ENCODE data around the gene RHOC.

The RHOC gene

GRCh38 chr1:112674440-112674985 is 32.4 kb downstream of the RHOC start, which contains the start of gene MOV10:
TSS of gene MOV10 (plus strand) at chr1:112674659. CDS start at chr1:112674913, 254 bp downstream.
- peaks cover 5% of the 10 kb centered on the region; the same call in 1 of the 2 replicates for H3K4me1 ChIP-seq (ENCODE audit: control insufficient read depth, insufficient read depth, low read length)
- peak within 1 kb of the TSS; percentile 80 for H3K4me3 ChIP-seq (ENCODE audit: low read depth, low read length)
- peaks cover 0 to 47% of the 10 kb centered on the region in 2 experiments; a peak in 1 of 3 replicates for H3K36me3 ChIP-seq (ENCODE audit: control insufficient read depth in 2 of 2, insufficient read depth in 1 of 2, low read length in 2 of 2)
- POLR2A ChIA-PET = interaction anchor here (0.5 to 6.0 kb wide), 21 partner anchors 10 to 1834 kb away, joined by 3 to 91 read pairs (median 5); partner anchors contain the start of genes CAPZA1, CTTNBP2NL, PPM1J and RHOC
- peak within 1 kb of the TSS; percentile 85 for H3K27ac ChIP-seq (ENCODE audit: extremely low read depth, low read depth, low read length)
- H3K9me3 ChIP-seq (ENCODE audit: control insufficient read depth, insufficient read depth, low read depth, low read length) = no peaks in the 10 kb centered on the region
- CTCF ChIA-PET = interaction anchor here (0.6 to 2.6 kb wide), 12 partner anchors 11 to 173 kb away, joined by 3 to 12 read pairs (median 5); no protein-coding TSS in a partner anchor
- TF ChIP-seq, protein P1, sequence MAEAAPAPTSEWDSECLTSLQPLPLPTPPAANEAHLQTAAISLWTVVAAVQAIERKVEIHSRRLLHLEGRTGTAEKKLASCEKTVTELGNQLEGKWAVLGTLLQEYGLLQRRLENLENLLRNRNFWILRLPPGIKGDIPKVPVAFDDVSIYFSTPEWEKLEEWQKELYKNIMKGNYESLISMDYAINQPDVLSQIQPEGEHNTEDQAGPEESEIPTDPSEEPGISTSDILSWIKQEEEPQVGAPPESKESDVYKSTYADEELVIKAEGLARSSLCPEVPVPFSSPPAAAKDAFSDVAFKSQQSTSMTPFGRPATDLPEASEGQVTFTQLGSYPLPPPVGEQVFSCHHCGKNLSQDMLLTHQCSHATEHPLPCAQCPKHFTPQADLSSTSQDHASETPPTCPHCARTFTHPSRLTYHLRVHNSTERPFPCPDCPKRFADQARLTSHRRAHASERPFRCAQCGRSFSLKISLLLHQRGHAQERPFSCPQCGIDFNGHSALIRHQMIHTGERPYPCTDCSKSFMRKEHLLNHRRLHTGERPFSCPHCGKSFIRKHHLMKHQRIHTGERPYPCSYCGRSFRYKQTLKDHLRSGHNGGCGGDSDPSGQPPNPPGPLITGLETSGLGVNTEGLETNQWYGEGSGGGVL (tag by site-specific recombination; IDR thresholded peaks at IDR 0.05) = peak; percentile 97
- TF ChIP-seq, protein P2, sequence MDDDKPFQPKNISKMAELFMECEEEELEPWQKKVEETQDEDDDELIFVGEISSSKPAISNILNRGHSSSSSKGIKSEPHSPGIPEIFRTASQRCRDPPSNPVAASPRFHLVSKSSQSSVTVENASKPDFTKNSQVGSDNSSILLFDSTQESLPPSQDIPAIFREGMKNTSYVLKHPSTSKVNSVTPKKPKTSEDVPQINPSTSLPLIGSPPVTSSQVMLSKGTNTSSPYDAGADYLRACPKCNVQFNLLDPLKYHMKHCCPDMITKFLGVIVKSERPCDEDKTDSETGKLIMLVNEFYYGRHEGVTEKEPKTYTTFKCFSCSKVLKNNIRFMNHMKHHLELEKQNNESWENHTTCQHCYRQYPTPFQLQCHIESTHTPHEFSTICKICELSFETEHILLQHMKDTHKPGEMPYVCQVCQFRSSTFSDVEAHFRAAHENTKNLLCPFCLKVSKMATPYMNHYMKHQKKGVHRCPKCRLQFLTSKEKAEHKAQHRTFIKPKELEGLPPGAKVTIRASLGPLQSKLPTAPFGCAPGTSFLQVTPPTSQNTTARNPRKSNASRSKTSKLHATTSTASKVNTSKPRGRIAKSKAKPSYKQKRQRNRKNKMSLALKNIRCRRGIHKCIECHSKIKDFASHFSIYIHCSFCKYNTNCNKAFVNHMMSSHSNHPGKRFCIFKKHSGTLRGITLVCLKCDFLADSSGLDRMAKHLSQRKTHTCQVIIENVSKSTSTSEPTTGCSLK (tag by site-specific recombination; IDR thresholded peaks at IDR 0.05) = no peak
- TF ChIP-seq ZNF211 (tag by site-specific recombination; IDR thresholded peaks at IDR 0.05; ENCODE audit: low read depth) (no peak), ZNF670 (tag by site-specific recombination; IDR thresholded peaks at IDR 0.05; ENCODE audit: low read depth) (no peak), ZNF785 (tag by site-specific recombination; IDR thresholded peaks at IDR 0.05) (no peak), PRDM1 (tag by site-specific recombination; IDR thresholded peaks at IDR 0.05) (peak; percentile 93), ZFP3 (tag by site-specific recombination; IDR thresholded peaks at IDR 0.05; ENCODE audit: low read depth) (no peak), ZFP69B (tag by site-specific recombination; IDR thresholded peaks at IDR 0.05) (0 out of 2 replicates have a peak, but pooled peaks have one; percentile 48), ZNF544 (tag by site-specific recombination; IDR thresholded peaks at IDR 0.05) (no peak), ZNF26 (tag by site-specific recombination; IDR thresholded peaks at IDR 0.05) (no peak), ZNF558 (tag by site-specific recombination; IDR thresholded peaks at IDR 0.05) (no peak), PATZ1 (tag by site-specific recombination; IDR thresholded peaks at IDR 0.05) (peak; percentile 96), ZNF707 (tag by site-specific recombination; IDR thresholded peaks at IDR 0.05) (no peak), KLF1 (tag by site-specific recombination; IDR thresholded peaks at IDR 0.05) (peak; percentile 65), ZNF214 (tag by site-specific recombination; IDR thresholded peaks at IDR 0.05; ENCODE audit: borderline replicate concordance) (no peak), ZNF18 (tag by site-specific recombination; IDR thresholded peaks at IDR 0.05) (0 out of 2 replicates have a peak, but pooled peaks have one; percentile 35), ZNF292 (tag by site-specific recombination; IDR thresholded peaks at IDR 0.05; ENCODE audit: borderline replicate concordance, low read depth) (no peak), TCF7L2 (IDR thresholded peaks at IDR 0.05; ENCODE audit: borderline replicate concordance, low read depth, low read length) (no peak), ZNF324 (tag by site-specific recombination; IDR thresholded peaks at IDR 0.05) (peak; percentile 76), ZNF148 (tag by site-specific recombination; IDR thresholded peaks at IDR 0.05; ENCODE audit: borderline replicate concordance) (no peak), ZNF202 (tag by site-specific recombination; IDR thresholded peaks at IDR 0.05; ENCODE audit: borderline replicate concordance) (no peak), SP2 (tag by site-specific recombination; IDR thresholded peaks at IDR 0.05) (peak; percentile 77), ZNF660 (tag by site-specific recombination; IDR thresholded peaks at IDR 0.05) (no peak), ZNF658 (tag by site-specific recombination; IDR thresholded peaks at IDR 0.05) (no peak), ZNF76 (tag by site-specific recombination; IDR thresholded peaks at IDR 0.05; ENCODE audit: borderline replicate concordance, low read depth) (0 out of 2 replicates have a peak, but pooled peaks have one; percentile 37), ZNF404 (tag by site-specific recombination; IDR thresholded peaks at IDR 0.05) (no peak)

Measured in HEK293 (cell line).